Small intestine (tissue), 7 donors: ENCODE measurements around the gene ZNF358. TPM values are rescaled to one million over a fixed set of nuclear protein-coding genes. Genes with fewer than 3 reads are reported as not detected.
A peak's percentile ranks its signal among the peaks of the same experiment; 100 is the strongest.

ENCODE experiments used
- DNase-seq, 2 donors: peaks; one replicate each; pipeline versions ENCODE4 v3.0.0 to v3.0.0-alpha.2; 2013
- FAIRE-seq: peaks from 2 replicates; lab custom pipeline; 2012; peaks lifted over from hg19 to GRCh38; lab: Jason Lieb, UNC
- H3K27ac ChIP-seq, 3 donors: one replicate each; pipeline ENCODE4 v1.5.1; 2013; ENCODE audit warnings: low read length in 2 of 3, mild to moderate bottlenecking in 2 of 3, control low read depth in 1 of 3, inconsistent platforms in 1 of 3, low read depth in 1 of 3, moderate library complexity in 1 of 3
- H3K27me3 ChIP-seq, 3 donors: one replicate each; pipeline ENCODE4 v1.6.1; 2013; ENCODE audit warnings: low read length in 3 of 3, inconsistent platforms in 1 of 3; ENCODE audit not compliant: control insufficient read depth in 3 of 3, insufficient read depth in 3 of 3
- H3K36me3 ChIP-seq, 3 donors: one replicate each; pipeline ENCODE4 v1.6.1; 2013; ENCODE audit warnings: low read length in 3 of 3, inconsistent platforms in 1 of 3, low read depth in 1 of 3, mild to moderate bottlenecking in 1 of 3, moderate library complexity in 1 of 3; ENCODE audit not compliant: control insufficient read depth in 3 of 3, insufficient read depth in 2 of 3
- H3K4me1 ChIP-seq, 3 donors: one replicate each; pipeline ENCODE4 v1.6.1; 2013; ENCODE audit warnings: low read length in 2 of 3, inconsistent platforms in 1 of 3, low read depth in 1 of 3, mild to moderate bottlenecking in 1 of 3, moderate library complexity in 1 of 3; ENCODE audit not compliant: control insufficient read depth in 3 of 3, insufficient read depth in 2 of 3
- H3K4me3 ChIP-seq, 3 donors: one replicate each; pipeline ENCODE4 v1.5.1; 2013; ENCODE audit warnings: low read length in 3 of 3, control low read depth in 1 of 3, inconsistent platforms in 1 of 3, low read depth in 1 of 3, mild to moderate bottlenecking in 1 of 3, moderate library complexity in 1 of 3
- H3K9me3 ChIP-seq, 2 donors: one replicate each; pipeline ENCODE4 v1.6.1; 2013; ENCODE audit warnings: low read depth in 1 of 2, low read length in 1 of 2; ENCODE audit not compliant: control insufficient read depth in 2 of 2, insufficient read depth in 1 of 2
- WGBS, 3 donors: extraction: QIAGEN DNeasy Blood & Tissue Kit; methylation state at CpG; one replicate each; pipeline ENCODE4 v1.1.7; 2013; 5-methylcytosine and 5-hydroxymethylcytosine counted together
- polyA plus RNA-seq, 4 donors: library from polyadenylated mRNA; stranded (reverse) in 3 of 4; unstranded in 1 of 4; fragments of 200-250 nt in 3 of 4; fragments of 120-200 nt in 1 of 4; gene quantifications; one replicate each; pipeline versions ENCODE4 v1.2.1 to v1.2.3, GENCODE V29; 2013
- donor health status: healthy with polysubstance abuse.
- donor health status: control.
- donor health status: control.
- donor health status: Bipolar disorder and iron deficiency.
- donor health status: healthy.

The ZNF358 gene
- polyA plus RNA-seq, 4 donors = 37.3 to 77.5 (median 71.9) TPM

- Histone ChIP-seq H3K27ac (no peak overlapping the region), H3K4me1 (no peaks in the 10 kb centered on the region), H3K36me3 (peaks cover 0 to 31% (median 6%) of the 10 kb centered on the region in 3 donors), H3K9me3 (no peaks in the 10 kb centered on the region), H3K27me3 (no peaks in the 10 kb centered on the region), H3K4me3 (no peak overlapping the region)
- DNase-seq (no peak), FAIRE-seq (no peak)
- 94 to 95% (median 94%) methylated on average over 32 to 36 of the region's 36 CpGs for WGBS, 3 donors
Measured at GRCh38 chr19:7549429-7550148, 33.7 kb downstream of the ZNF358 start.

GRCh38 chr19:7550169-7550770, 34.4 kb downstream of the ZNF358 start:
- H3K36me3 ChIP-seq = peaks cover 0 to 33% (median 11%) of the 10 kb centered on the region in 3 donors
- no peak overlapping the region for H3K4me3 ChIP-seq
- H3K27ac ChIP-seq = no peak overlapping the region
- no peak for DNase-seq
- 93 to 94% (median 93%) methylated on average over 38 to 41 of the region's 41 CpGs for WGBS, 3 donors
- H3K4me1 ChIP-seq = no peaks in the 10 kb centered on the region
- no peaks in the 10 kb centered on the region for H3K27me3 ChIP-seq
- FAIRE-seq = no peak
- H3K9me3 ChIP-seq = no peaks in the 10 kb centered on the region

DNA sequence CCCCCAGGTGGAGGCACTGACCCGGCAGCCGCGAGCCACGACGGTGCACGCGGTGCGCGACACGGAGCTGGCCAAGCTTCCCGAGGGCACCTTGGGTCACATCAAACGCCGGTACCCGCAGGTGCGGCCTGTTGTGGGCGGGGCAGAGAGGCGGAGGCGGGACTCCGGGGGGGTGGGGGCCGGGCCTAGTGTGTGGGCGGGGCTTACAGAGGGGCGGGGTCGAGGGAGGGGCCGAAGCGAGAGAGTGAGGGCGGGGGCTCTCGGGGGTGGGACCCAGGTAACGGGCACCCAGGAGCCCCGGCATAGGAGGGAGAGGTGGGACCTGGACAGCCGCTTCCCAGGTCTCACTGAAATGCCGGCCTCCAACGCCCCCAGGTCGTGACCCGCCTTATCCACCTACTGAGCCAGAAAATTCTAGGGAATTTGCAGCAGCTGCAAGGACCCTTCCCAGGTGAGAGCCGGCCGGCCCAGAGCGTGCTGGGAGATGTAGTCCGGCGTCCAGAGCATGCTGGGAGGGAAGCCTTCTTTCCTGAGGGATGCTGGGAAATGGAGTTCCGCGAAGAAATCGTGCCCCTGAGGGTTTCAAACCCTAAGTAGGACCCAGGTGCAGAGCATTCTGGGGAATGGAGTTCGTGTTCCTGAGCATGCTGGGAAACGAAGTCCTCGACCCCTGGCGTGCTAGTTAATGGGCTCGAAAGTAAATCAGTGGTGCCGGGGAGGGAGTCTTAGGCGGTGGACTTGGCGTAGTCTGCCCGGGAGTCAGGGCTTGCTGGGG, 35.3 kb downstream of the ZNF358 start:
- FAIRE-seq = no peak

DNA sequence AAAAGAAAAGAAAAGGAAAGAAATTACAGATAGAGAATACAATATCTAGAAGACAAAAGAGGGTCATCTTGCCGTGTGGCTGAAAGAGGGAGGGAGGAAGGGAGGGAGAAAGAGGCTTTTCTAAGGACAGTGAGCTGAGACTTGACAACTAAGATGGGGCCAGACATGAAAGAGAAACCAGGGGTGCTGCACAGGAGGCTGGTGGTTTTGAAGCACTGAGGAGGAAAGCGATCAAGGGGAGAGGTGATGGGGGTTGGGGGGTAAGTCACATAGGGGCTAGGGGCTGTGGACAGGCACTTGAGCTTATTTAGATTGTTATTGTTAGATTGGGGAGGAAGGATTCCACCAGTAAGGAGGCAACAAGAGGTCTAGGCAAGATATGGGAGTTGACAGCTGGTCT, 36.9 kb downstream of the ZNF358 start:
- H3K4me1 ChIP-seq = no peaks in the 10 kb centered on the region
- H3K36me3 ChIP-seq = peaks cover 0 to 53% (median 23%) of the 10 kb centered on the region in 3 donors
- H3K27ac ChIP-seq = no peak overlapping the region
- DNase-seq (no peak), FAIRE-seq (no peak)
- 72 to 93% (median 72%) methylated on average over 2 of the region's 2 CpGs for WGBS, 3 donors
- no peak overlapping the region for H3K4me3 ChIP-seq
- no peaks in the 10 kb centered on the region for H3K9me3 ChIP-seq
- H3K27me3 ChIP-seq = no peaks in the 10 kb centered on the region

More for the DNA sequence above, 35.3 kb downstream of the ZNF358 start:
- Histone ChIP-seq H3K27ac (no peak overlapping the region), H3K4me3 (peak overlapping the region; percentile 4 to 43 (median 21)), H3K9me3 (no peaks in the 10 kb centered on the region), H3K27me3 (no peaks in the 10 kb centered on the region), H3K36me3 (peaks cover 0 to 39% (median 11%) of the 10 kb centered on the region in 3 donors), H3K4me1 (no peaks in the 10 kb centered on the region)
- 16 to 31% (median 31%) methylated on average over 46 to 51 of the region's 51 CpGs for WGBS, 3 donors
- DNase-seq = peak; percentile 87 to 96

GRCh38 chr19:7554565-7554964, 38.7 kb downstream of the ZNF358 start:
- H3K27me3 ChIP-seq = no peaks in the 10 kb centered on the region
- 90 to 91% (median 90%) methylated on average over 24 to 28 of the region's 28 CpGs for WGBS, 3 donors
- no peak overlapping the region for H3K27ac ChIP-seq
- FAIRE-seq = no peak
- no peak for DNase-seq
- H3K9me3 ChIP-seq = no peaks in the 10 kb centered on the region
- peaks cover 10 to 70% (median 25%) of the 10 kb centered on the region in 3 donors for H3K36me3 ChIP-seq
- no peaks in the 10 kb centered on the region for H3K4me1 ChIP-seq
- H3K4me3 ChIP-seq = no peak overlapping the region

GRCh38 chr19:7554990-7555864, 39.3 kb downstream of the ZNF358 start:
- peaks cover 0 to 2% of the 10 kb centered on the region in 2 donors for H3K9me3 ChIP-seq
- H3K27ac ChIP-seq = no peak overlapping the region
- 80 to 87% (median 86%) methylated on average over 37 to 62 of the region's 62 CpGs for WGBS, 3 donors
- no peaks in the 10 kb centered on the region for H3K4me1 ChIP-seq
- peaks cover 10 to 67% (median 25%) of the 10 kb centered on the region in 3 donors for H3K36me3 ChIP-seq
- H3K27me3 ChIP-seq = no peaks in the 10 kb centered on the region
- H3K4me3 ChIP-seq = no peak overlapping the region
- FAIRE-seq = no peak
- peak; percentile 28 to 46 for DNase-seq

DNA sequence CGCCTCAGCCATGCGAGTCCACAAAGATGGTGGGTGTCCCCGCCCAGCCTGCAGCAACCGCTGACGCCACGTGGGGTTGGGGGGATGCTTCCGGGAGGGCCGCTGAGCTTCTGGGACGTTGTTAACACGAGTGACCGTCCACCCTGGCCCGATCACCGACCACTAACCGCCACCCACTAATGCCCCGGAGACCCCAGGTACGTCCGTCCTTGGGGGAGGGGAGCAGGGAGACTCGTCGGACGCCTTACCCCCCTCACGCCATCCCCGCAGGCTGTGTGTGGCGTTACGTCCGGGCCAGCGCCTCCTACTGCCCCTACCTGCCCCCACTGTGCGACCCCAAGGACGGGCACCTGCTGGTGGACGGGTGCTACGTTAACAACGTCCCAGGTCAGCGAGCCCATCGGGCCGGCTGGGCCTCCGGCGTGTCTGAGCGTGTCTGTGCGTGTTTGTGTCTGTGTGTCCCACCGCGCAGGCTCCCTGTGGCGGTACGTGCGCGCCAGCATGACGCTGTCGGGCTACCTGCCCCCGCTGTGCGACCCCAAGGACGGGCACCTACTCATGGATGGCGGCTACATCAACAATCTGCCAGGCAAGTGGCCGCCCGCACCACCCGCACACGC, 40.9 kb downstream of the ZNF358 start:
- Histone ChIP-seq H3K9me3 (peaks cover 0 to 3% of the 10 kb centered on the region in 2 donors), H3K4me1 (no peaks in the 10 kb centered on the region), H3K27me3 (no peaks in the 10 kb centered on the region), H3K36me3 (peaks cover 10 to 76% (median 32%) of the 10 kb centered on the region in 3 donors), H3K4me3 (no peak overlapping the region), H3K27ac (no peak overlapping the region)
- WGBS, 3 donors = 97 to 98% (median 97%) methylated on average over 50 to 54 of the region's 54 CpGs
- FAIRE-seq (no peak), DNase-seq (no peak)
